GM23338 (cell line): Measurements from ENCODE around the gene COL8A1.

Source experiments
- CREB1 ChIP-seq: fragments of 250-450 bp; sonication (Bioruptor Pico); IDR thresholded peaks from 2 replicates; pipeline ENCODE4 v1.5.0; 2020; ENCODE audit warnings: low read depth, mild to moderate bottlenecking, moderate library complexity
- CTCF ChIP-seq, 2 experiments: fragments of 200-600 bp in 1 of 2; sonication (generic) in 1 of 2; conservative IDR thresholded peaks; 2 replicates each; pipeline versions ENCODE4 v1.5.1 to v1.6.1; 2016 to 2017; ENCODE audit warnings: antibody characterized with exemption in 2 of 2, low read depth in 2 of 2, mild to moderate bottlenecking in 2 of 2, moderate library complexity in 1 of 2
- EZH2 ChIP-seq: fragments of 200-600 bp; sonication (generic); IDR thresholded peaks from one replicate; pipeline ENCODE4 v1.8.0; 2017; ENCODE audit warnings: antibody characterized with exemption, mild to moderate bottlenecking, low read depth; ENCODE audit not compliant: unreplicated experiment
- EZH2phosphoT487 ChIP-seq: fragments of 200-600 bp; sonication (generic); IDR thresholded peaks from one replicate; pipeline ENCODE4 v1.8.1; 2018; ENCODE audit warnings: antibody characterized with exemption; ENCODE audit not compliant: unreplicated experiment
- JUNB ChIP-seq: IDR thresholded peaks from one replicate; pipeline ENCODE4 v1.6.1; 2016; ENCODE audit warnings: antibody characterized with exemption; ENCODE audit not compliant: unreplicated experiment
- POLR2AphosphoS5 ChIP-seq: IDR thresholded peaks from 2 replicates; pipeline ENCODE4 v1.6.1; 2016; ENCODE audit warnings: antibody characterized with exemption, low read depth
- REST ChIP-seq: IDR thresholded peaks from one replicate; pipeline ENCODE4 v1.6.1; 2018; ENCODE audit warnings: antibody characterized with exemption; ENCODE audit not compliant: unreplicated experiment
- ZNF114 ChIP-seq: fragments of 250-450 bp; sonication (Bioruptor Pico); IDR thresholded peaks from 2 replicates; pipeline ENCODE4 v1.5.0; 2020; ENCODE audit warnings: mild to moderate bottlenecking, moderate library complexity
- ZNF331 ChIP-seq: fragments of 250-450 bp; sonication (Bioruptor Pico); IDR thresholded peaks from 2 replicates; pipeline ENCODE4 v1.5.0; 2020; ENCODE audit warnings: low read depth, mild to moderate bottlenecking, moderate library complexity

DNA sequence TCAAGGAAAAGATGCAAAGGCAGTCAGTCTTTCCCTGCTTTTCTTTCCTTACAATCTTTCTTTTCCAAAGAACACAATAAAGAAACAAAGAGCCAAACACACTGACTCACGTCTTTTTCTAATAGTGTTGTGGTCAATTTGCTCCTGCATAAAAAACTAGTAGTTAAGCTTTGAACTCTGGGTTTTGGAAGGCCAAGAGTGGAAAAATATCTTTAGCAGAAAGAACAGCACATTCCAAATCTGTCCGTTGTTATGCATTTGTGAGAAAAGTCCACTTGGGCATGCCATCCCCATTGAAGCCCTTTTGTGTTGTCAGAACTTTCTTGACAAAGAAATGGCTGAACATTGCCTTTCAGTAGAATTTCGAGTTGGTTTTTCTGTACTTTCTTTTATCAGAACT lies 18.2 kb downstream of the COL8A1 start:
- TF ChIP-seq CTCF (conservative IDR thresholded peaks at IDR 0.05; ENCODE audit: low read depth in 2 of 2) (no peak), EZH2 (no peak), POLR2AphosphoS5 (no peak), REST (no peak), CREB1 (no peak), EZH2phosphoT487 (no peak), JUNB (no peak), ZNF114 (CRISPR knock-in tag) (no peak), ZNF331 (CRISPR knock-in tag) (no peak)
